ENCODE measurements around the gene FBXO15. TPM values are rescaled to one million over a fixed set of nuclear protein-coding genes. Genes with fewer than 3 reads are reported as not detected.

The FBXO15 gene
- total and polyA plus RNA-seq, 12 donors: 0.93 to 8.7 (median 2.8) TPM

DNA sequence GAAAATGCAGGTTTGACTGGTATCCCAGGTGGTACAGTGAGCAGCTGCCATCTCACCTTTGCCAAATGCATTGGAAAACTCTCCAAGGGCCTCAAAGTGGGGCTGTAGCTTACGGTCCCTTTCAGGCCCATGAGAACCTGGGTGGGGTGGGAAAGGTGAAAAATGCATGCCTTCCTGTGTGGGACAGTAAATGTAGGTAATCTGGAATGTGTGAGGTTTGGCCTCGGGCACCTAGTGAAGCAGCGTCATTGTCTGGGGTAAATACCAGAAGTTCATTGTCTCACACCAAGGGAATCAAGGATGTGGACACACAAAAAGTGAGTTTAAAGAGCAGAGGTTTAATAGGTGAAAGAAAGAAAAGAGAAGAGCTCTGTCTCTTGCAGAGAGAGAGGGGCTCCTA lies 37.2 kb upstream of the FBXO15 start:
- no peak overlapping the region for H3K4me3 ChIP-seq
- WGBS, 4 donors: 69 to 81% (median 75%) methylated on average over 3 of the region's 3 CpGs
- H3K36me3 ChIP-seq (replicated peaks in 1 of 2): no peaks in the 10 kb centered on the region
- DNase-seq: no peak
- TF ChIP-seq, protein P1, sequence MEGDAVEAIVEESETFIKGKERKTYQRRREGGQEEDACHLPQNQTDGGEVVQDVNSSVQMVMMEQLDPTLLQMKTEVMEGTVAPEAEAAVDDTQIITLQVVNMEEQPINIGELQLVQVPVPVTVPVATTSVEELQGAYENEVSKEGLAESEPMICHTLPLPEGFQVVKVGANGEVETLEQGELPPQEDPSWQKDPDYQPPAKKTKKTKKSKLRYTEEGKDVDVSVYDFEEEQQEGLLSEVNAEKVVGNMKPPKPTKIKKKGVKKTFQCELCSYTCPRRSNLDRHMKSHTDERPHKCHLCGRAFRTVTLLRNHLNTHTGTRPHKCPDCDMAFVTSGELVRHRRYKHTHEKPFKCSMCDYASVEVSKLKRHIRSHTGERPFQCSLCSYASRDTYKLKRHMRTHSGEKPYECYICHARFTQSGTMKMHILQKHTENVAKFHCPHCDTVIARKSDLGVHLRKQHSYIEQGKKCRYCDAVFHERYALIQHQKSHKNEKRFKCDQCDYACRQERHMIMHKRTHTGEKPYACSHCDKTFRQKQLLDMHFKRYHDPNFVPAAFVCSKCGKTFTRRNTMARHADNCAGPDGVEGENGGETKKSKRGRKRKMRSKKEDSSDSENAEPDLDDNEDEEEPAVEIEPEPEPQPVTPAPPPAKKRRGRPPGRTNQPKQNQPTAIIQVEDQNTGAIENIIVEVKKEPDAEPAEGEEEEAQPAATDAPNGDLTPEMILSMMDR (IDR thresholded peaks at IDR 0.05): no peak
- TF ChIP-seq POLR2A (IDR thresholded peaks at IDR 0.05): no peak
- no peak overlapping the region for H3K27ac ChIP-seq
- no peaks in the 10 kb centered on the region for H3K4me1 ChIP-seq (replicated peaks in 1 of 2)
- no peaks in the 10 kb centered on the region for H3K9me3 ChIP-seq (replicated peaks in 1 of 3)
- peaks cover 17% of the 10 kb centered on the region for H3K27me3 ChIP-seq
- intact Hi-C loops (cut with DNase I): no loop called here

DNA sequence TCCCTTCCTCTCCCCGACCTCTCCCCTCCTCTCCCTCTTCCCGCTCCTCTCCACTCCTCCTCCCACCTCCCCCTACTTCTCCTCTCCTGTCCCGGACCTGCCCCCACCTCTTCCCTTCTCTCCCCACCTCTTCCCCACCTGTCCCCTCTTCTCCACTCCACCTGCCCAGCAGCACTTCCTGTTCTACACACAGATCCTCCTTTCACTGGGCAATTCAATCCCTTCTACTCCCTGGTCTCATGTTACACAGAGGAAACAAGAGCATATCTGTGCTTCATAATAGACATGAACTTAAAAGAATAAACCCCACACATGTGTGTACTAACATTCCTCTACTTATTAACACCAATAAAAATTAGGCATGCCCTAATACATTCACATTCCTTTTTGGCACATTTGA lies 35.5 kb upstream of the FBXO15 start:
- TF ChIP-seq POLR2A (IDR thresholded peaks at IDR 0.05): no peak
- TF ChIP-seq, protein P1 (IDR thresholded peaks at IDR 0.05): no peak
- WGBS, 4 donors: 38 to 54% (median 48%) methylated on average over 3 of the region's 3 CpGs
- DNase-seq: no peak

DNA sequence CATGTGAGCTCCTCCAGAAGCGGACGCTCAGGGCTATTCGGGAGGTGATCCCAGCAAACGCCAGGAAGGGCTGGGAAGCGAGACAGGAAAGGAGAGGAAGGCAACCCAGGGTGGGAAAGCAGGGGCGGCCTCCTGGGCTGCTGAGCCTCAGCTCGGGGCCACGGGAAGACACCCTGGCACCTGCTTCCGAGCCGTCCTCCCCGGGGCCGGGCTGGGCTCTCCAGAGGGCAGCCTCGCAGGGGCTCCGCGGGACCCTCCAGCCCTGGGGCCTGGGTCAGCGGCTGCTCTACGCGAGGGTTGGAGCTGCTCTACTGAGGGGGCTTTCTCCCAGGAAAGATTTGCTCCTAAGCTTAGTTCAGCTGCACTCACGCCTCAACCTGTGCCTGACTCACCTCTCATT lies 34.7 kb upstream of the FBXO15 start:
- no peaks in the 10 kb centered on the region for H3K4me1 ChIP-seq (replicated peaks in 1 of 2)
- TF ChIP-seq, protein P1 (IDR thresholded peaks at IDR 0.05): no peak
- no peak for TF ChIP-seq POLR2A (IDR thresholded peaks at IDR 0.05)
- intact Hi-C loops (cut with DNase I): no loop called here
- H3K27me3 ChIP-seq: peaks cover 17% of the 10 kb centered on the region
- H3K36me3 ChIP-seq (replicated peaks in 1 of 2): no peaks in the 10 kb centered on the region
- no peak for DNase-seq
- H3K9me3 ChIP-seq (replicated peaks in 1 of 3): no peaks in the 10 kb centered on the region
- H3K27ac ChIP-seq: no peak overlapping the region
- 85 to 92% (median 88%) methylated on average over 6 to 19 of the region's 19 CpGs for WGBS, 4 donors
- no peak overlapping the region for H3K4me3 ChIP-seq

More for the DNA sequence above, 35.5 kb upstream of the FBXO15 start:
- H3K9me3 ChIP-seq (replicated peaks in 1 of 3): no peaks in the 10 kb centered on the region
- H3K4me3 ChIP-seq: no peak overlapping the region
- H3K4me1 ChIP-seq (replicated peaks in 1 of 2): no peaks in the 10 kb centered on the region
- intact Hi-C loops (cut with DNase I): no loop called here
- no peak overlapping the region for H3K27ac ChIP-seq
- H3K27me3 ChIP-seq: peaks cover 17% of the 10 kb centered on the region
- H3K36me3 ChIP-seq (replicated peaks in 1 of 2): no peaks in the 10 kb centered on the region

DNA sequence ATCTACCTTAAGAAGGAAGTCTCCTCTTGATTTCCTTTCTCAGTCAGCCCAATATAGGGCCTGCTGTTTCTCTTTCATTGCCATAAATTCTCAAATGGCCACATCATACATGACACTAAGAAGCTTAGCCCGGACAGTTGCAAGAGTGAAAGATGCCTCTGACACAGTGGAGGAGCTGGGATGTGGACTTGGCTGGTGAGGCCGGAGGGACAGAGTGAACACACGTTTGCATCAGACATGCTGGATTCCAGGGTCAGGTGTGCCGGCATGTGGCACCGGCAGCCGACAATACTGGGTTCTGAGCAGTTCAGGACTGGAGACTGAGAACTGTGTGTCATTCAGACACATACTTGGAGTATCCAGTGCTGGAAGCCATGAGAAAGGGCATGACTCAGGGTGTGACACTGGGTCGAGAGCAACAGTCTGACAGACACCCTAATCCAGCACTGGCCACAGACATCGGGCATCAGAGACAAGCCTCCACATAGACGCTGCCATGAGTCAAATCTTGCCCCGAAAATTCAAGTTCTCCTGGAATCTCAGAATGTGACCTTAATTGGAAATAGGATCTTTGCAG lies 32.1 kb upstream of the FBXO15 start:
- Histone ChIP-seq H3K27me3 (peaks cover 23% of the 10 kb centered on the region), H3K4me3 (no peak overlapping the region), H3K9me3 (replicated peaks in 1 of 3) (no peaks in the 10 kb centered on the region), H3K27ac (no peak overlapping the region), H3K36me3 (replicated peaks in 1 of 2) (no peaks in the 10 kb centered on the region), H3K4me1 (replicated peaks in 1 of 2) (no peaks in the 10 kb centered on the region)
- no peak for DNase-seq
- intact Hi-C loops (cut with DNase I): no loop called here
- TF ChIP-seq, protein P1 (IDR thresholded peaks at IDR 0.05): no peak
- no peak for TF ChIP-seq POLR2A (IDR thresholded peaks at IDR 0.05)
- WGBS, 4 donors: 75 to 85% (median 77%) methylated on average over 8 to 10 of the region's 10 CpGs

Measured in adrenal gland (tissue), 12 donors.